H1 (cell line): ENCODE results near the gene BRD4. TPM values are rescaled to one million over a fixed set of nuclear protein-coding genes. Genes with fewer than 3 reads are reported as not detected.

ENCODE experiments used
- CTCF ChIA-PET: fragments of 300-600 bp; sonication (Branson Sonifier 250); formaldehyde crosslinking; loops from one replicate; lab custom pipeline; 2021; ENCODE audit not compliant: partially characterized antibody; lab: Charles Lee
- POLR2A ChIA-PET: fragments of 300-600 bp; sonication (Branson Sonifier 250); formaldehyde crosslinking; loops from one replicate; lab custom pipeline; 2021; ENCODE audit warnings: inconsistent platforms; ENCODE audit not compliant: partially characterized antibody; lab: Charles Lee
- DNase-seq, 2 experiments: peaks; one replicate each; pipeline versions ENCODE4 v3.0.0 to v3.0.0-alpha.2; 2010 to 2022; ENCODE audit warnings: low spot score in 2 of 2, low read depth in 1 of 2, mixed read lengths in 1 of 2
- FAIRE-seq: peaks from 2 replicates; lab custom pipeline; 2011; peaks lifted over from hg19 to GRCh38; lab: Jason Lieb, UNC
- H2AFZ ChIP-seq: 2 replicates; pipeline ENCODE4 v1.8.1; 2012; ENCODE audit warnings: low read length, inconsistent platforms
- H2AK5ac ChIP-seq: 2 replicates; pipeline ENCODE4 v1.6.1; 2013; ENCODE audit warnings: low read depth, low read length
- H2BK120ac ChIP-seq: replicated peaks from 2 replicates; pipeline ENCODE3; 2013; ENCODE audit warnings: low read depth, low read length, inconsistent platforms
- H2BK12ac ChIP-seq: 2 replicates; pipeline ENCODE4 v1.6.1; 2013; ENCODE audit warnings: low read depth, low read length
- H2BK15ac ChIP-seq: 2 replicates; pipeline ENCODE4 v1.6.1; 2013; ENCODE audit warnings: low read length
- H2BK20ac ChIP-seq: 2 replicates; pipeline ENCODE4 v1.6.1; 2013; ENCODE audit warnings: low read length
- H2BK5ac ChIP-seq: 2 replicates; pipeline ENCODE4 v1.6.1; 2013; ENCODE audit warnings: low read depth, low read length
- H3K14ac ChIP-seq: 2 replicates; pipeline ENCODE4 v1.6.1; 2013; ENCODE audit warnings: inconsistent platforms; ENCODE audit not compliant: insufficient read length
- H3K18ac ChIP-seq: 2 replicates; pipeline ENCODE4 v1.6.1; 2013; ENCODE audit warnings: low read length; ENCODE audit errors: extremely low read depth
- H3K23ac ChIP-seq: 2 replicates; pipeline ENCODE4 v1.6.1; 2013; ENCODE audit warnings: inconsistent platforms; ENCODE audit not compliant: insufficient read length
- H3K23me2 ChIP-seq: 2 replicates; pipeline ENCODE4 v1.6.1; 2013; ENCODE audit warnings: low read depth, low read length
- H3K27ac ChIP-seq: 2 replicates; pipeline ENCODE4 v1.6.1; 2011; ENCODE audit warnings: low read depth, low read length, inconsistent platforms
- H3K27me3 ChIP-seq, 4 experiments: replicated peaks in 1 of 4; 1 replicate in 1 of 4; 2 replicates in 3 of 4; pipeline versions ENCODE4 v1.6.1 to v1.8.1; 2011 to 2013; ENCODE audit warnings: low read length in 3 of 4, mild to moderate bottlenecking in 3 of 4, inconsistent platforms in 2 of 4, mixed read lengths in 2 of 4, moderate library complexity in 1 of 4; ENCODE audit not compliant: control insufficient read depth in 3 of 4, insufficient read depth in 3 of 4; ENCODE audit errors: extremely low read depth in 1 of 4
- H3K36me3 ChIP-seq, 4 experiments: 2 replicates each; pipeline versions ENCODE4 v1.6.1 to v1.8.1; 2011 to 2013; ENCODE audit warnings: mild to moderate bottlenecking in 4 of 4, low read length in 3 of 4, moderate library complexity in 2 of 4, control low read depth in 1 of 4, inconsistent platforms in 1 of 4; ENCODE audit not compliant: insufficient read depth in 4 of 4, control insufficient read depth in 2 of 4
- H3K4ac ChIP-seq: replicated peaks from 2 replicates; pipeline ENCODE3; 2013; ENCODE audit warnings: low read length, low read depth, mixed read lengths, inconsistent platforms; ENCODE audit not compliant: insufficient read length
- H3K4me1 ChIP-seq, 4 experiments: replicated peaks in 1 of 4; 1 replicate in 1 of 4; 2 replicates in 3 of 4; pipeline versions ENCODE4 v1.6.1 to v1.8.1; 2011 to 2013; ENCODE audit warnings: low read length in 3 of 4, inconsistent platforms in 2 of 4, mixed read lengths in 1 of 4; ENCODE audit not compliant: insufficient read depth in 4 of 4, control insufficient read depth in 3 of 4
- H3K4me2 ChIP-seq, 2 experiments: 2 replicates each; pipeline versions ENCODE4 v1.6.1 to v1.8.1; 2011 to 2013; ENCODE audit warnings: low read depth in 2 of 2, low read length in 2 of 2, control low read depth in 1 of 2, inconsistent platforms in 1 of 2, mild to moderate bottlenecking in 1 of 2; ENCODE audit not compliant: insufficient read depth in 1 of 2
- H3K4me3 ChIP-seq, 4 experiments: fragments of 200-600, 300-600 bp in 1 of 4; sonication (generic), shearing (Covaris generic), sonication (Bioruptor Twin) in 1 of 4; 2 replicates each; pipeline versions ENCODE4 v1.5.1 to v1.8.1; 2011 to 2016; ENCODE audit warnings: low read length in 4 of 4, low read depth in 3 of 4, control low read depth in 2 of 4, inconsistent platforms in 2 of 4, mild to moderate bottlenecking in 2 of 4, mixed read lengths in 1 of 4, moderate library complexity in 1 of 4; ENCODE audit not compliant: insufficient read depth in 2 of 4; ENCODE audit errors: extremely low read depth in 1 of 4
- H3K56ac ChIP-seq: replicated peaks from 2 replicates; pipeline ENCODE3; 2013; ENCODE audit warnings: low read depth, mild to moderate bottlenecking, mixed read lengths, low read length, inconsistent platforms; ENCODE audit not compliant: insufficient read length
- H3K79me1 ChIP-seq: 2 replicates; pipeline ENCODE4 v1.6.1; 2013; ENCODE audit warnings: low read depth, low read length, control low read depth
- H3K79me2 ChIP-seq, 2 experiments: 2 replicates each; pipeline versions ENCODE4 v1.6.1 to v1.8.1; 2012 to 2013; ENCODE audit warnings: low read length in 2 of 2, mild to moderate bottlenecking in 2 of 2, inconsistent platforms in 1 of 2; ENCODE audit not compliant: insufficient read depth in 2 of 2, control insufficient read depth in 1 of 2
- H3K9ac ChIP-seq, 4 experiments: replicated peaks in 1 of 4; 1 replicate in 1 of 4; 2 replicates in 3 of 4; pipeline versions ENCODE4 v1.6.1 to v1.8.1; 2011 to 2013; ENCODE audit warnings: low read depth in 3 of 4, low read length in 3 of 4, control low read depth in 2 of 4, mild to moderate bottlenecking in 2 of 4, moderate library complexity in 2 of 4, inconsistent platforms in 1 of 4; ENCODE audit errors: extremely low read depth in 1 of 4
- H3K9me3 ChIP-seq, 2 experiments: 2 replicates each; pipeline versions ENCODE4 v1.6.1 to v1.8.1; 2012 to 2013; ENCODE audit warnings: mild to moderate bottlenecking in 2 of 2, moderate library complexity in 2 of 2, control low read depth in 1 of 2, inconsistent platforms in 1 of 2, low read depth in 1 of 2, low read length in 1 of 2, mixed read lengths in 1 of 2; ENCODE audit not compliant: insufficient read depth in 2 of 2
- H4K20me1 ChIP-seq, 2 experiments: replicated peaks in 1 of 2; 2 replicates each; pipeline versions ENCODE3 to v1.8.1; 2011 to 2013; ENCODE audit warnings: inconsistent platforms in 2 of 2, low read length in 2 of 2, mild to moderate bottlenecking in 1 of 2; ENCODE audit not compliant: insufficient read depth in 2 of 2, control insufficient read depth in 1 of 2
- H4K5ac ChIP-seq: 2 replicates; pipeline ENCODE4 v1.6.1; 2013; ENCODE audit warnings: low read length, low read depth, mixed read lengths, inconsistent platforms; ENCODE audit not compliant: insufficient read length
- H4K8ac ChIP-seq: 2 replicates; pipeline ENCODE4 v1.8.0; 2013; ENCODE audit warnings: mild to moderate bottlenecking, moderate library complexity, low read length, inconsistent platforms; ENCODE audit not compliant: insufficient read depth; ENCODE audit errors: extremely low read depth
- H4K91ac ChIP-seq: replicated peaks from 2 replicates; pipeline ENCODE3; 2013; ENCODE audit warnings: low read length, mixed read lengths, inconsistent platforms; ENCODE audit not compliant: insufficient read length
- ATF3 ChIP-seq: IDR thresholded peaks from 2 replicates; pipeline ENCODE4 v1.6.1; 2011; ENCODE audit warnings: low read depth, mild to moderate bottlenecking, low read length; ENCODE audit not compliant: insufficient read depth
- CEBPB ChIP-seq: IDR thresholded peaks from 2 replicates; pipeline ENCODE4 v1.6.1; 2012; ENCODE audit warnings: low read depth, low read length
- CTBP2 ChIP-seq: IDR thresholded peaks from 2 replicates; pipeline ENCODE4 v1.7.0; 2011; ENCODE audit warnings: borderline replicate concordance, mild to moderate bottlenecking, moderate library complexity, mixed read lengths, low read length; ENCODE audit not compliant: insufficient read depth, insufficient read length
- GABPA ChIP-seq: IDR thresholded peaks from 2 replicates; pipeline ENCODE4 v1.6.1; 2011; ENCODE audit warnings: mild to moderate bottlenecking, low read length, moderate library complexity, borderline replicate concordance; ENCODE audit not compliant: insufficient read depth
- NRF1 ChIP-seq: IDR thresholded peaks from 2 replicates; pipeline ENCODE4 v1.6.1; 2011; ENCODE audit warnings: mild to moderate bottlenecking, low read depth, low read length, improper control_type of control experiment
- RBBP5 ChIP-seq: IDR thresholded peaks from 2 replicates; pipeline ENCODE4 v1.7.1; 2012; ENCODE audit warnings: low read depth, mild to moderate bottlenecking, inconsistent platforms, low read length, moderate library complexity, borderline replicate concordance
- SAP30 ChIP-seq: fragments of 300-600 bp; sonication (generic); IDR thresholded peaks from 2 replicates; pipeline ENCODE4 v1.7.1; 2012; ENCODE audit warnings: low read length, moderate library complexity, mild to moderate bottlenecking, inconsistent platforms; ENCODE audit not compliant: insufficient read depth, insufficient replicate concordance
- SIN3A ChIP-seq, 2 experiments: IDR thresholded peaks in 1 of 2; conservative IDR thresholded peaks in 1 of 2; 2 replicates each; pipeline ENCODE4 v1.6.1; 2011 to 2012; ENCODE audit warnings: low read length in 2 of 2, improper control_type of control experiment in 1 of 2, low read depth in 1 of 2, mild to moderate bottlenecking in 1 of 2
- TCF12 ChIP-seq: IDR thresholded peaks from 2 replicates; pipeline ENCODE4 v1.6.1; 2011; ENCODE audit warnings: low read depth, mild to moderate bottlenecking, low read length
- WGBS, 2 experiments: shearing (Covaris generic) in 1 of 2; methylation state at CpG; one replicate each; pipeline versions ENCODE4 v1.1.6 to v1.1.7; 2013 to 2015; ENCODE audit warnings: low lambda C conversion rate in 2 of 2, mixed read lengths in 2 of 2, inconsistent platforms in 1 of 2, low coverage in 1 of 2, missing lambda C conversion rate in 1 of 2; ENCODE audit not compliant: insufficient replicate concordance in 2 of 2, insufficient coverage in 1 of 2, insufficient read length in 1 of 2; ENCODE audit errors: extremely low coverage in 1 of 2, missing lambda C conversion rate in 1 of 2; 5-methylcytosine and 5-hydroxymethylcytosine counted together
- polyA plus RNA-seq, 7 experiments: library from polyadenylated mRNA; depleted of rRNA in 3 of 7; stranded (reverse) in 5 of 7; unstranded in 2 of 7; fragments of >200 nt in 5 of 7; fragments of 200-250 nt in 2 of 7; gene quantifications; 1 replicate in 5 of 7; 2 replicates in 1 of 7; 4 replicates in 1 of 7; pipeline versions ENCODE4 v1.2.1 to v1.2.3, GENCODE V29; 2011 to 2013; ENCODE audit warnings: missing spikeins in 2 of 7, mixed read lengths in 2 of 7
- total RNA-seq: library from RNA; stranded (reverse); fragmentation: NEBNext Ultra II Directional; extraction: Animal tissue kit (Norgen Biotek cat#: 25700); gene quantifications from 2 replicates; pipeline ENCODE4 v1.2.1, GENCODE V29; 2021

The BRD4 gene
- total and polyA plus RNA-seq, 2 of the 8 experiments (the other 6 are each of a cell fraction or from before 2014, with no cell fraction given), result 14.1 to 146 TPM

GRCh38 chr19:15201374-15202023 lies 130.8 kb downstream of the BRD4 start:
- peak overlapping the region; percentile 46 for H3K56ac ChIP-seq
- H3K27ac ChIP-seq, result no peak overlapping the region
- no peaks in the 10 kb centered on the region for H3K9me3 ChIP-seq
- peaks cover 0 to 21% (median 5%) of the 10 kb centered on the region in 4 experiments; a peak in 4 of 8 replicates for H3K36me3 ChIP-seq
- H3K23ac ChIP-seq, result no peak overlapping the region
- 0 out of 2 replicates have a peak overlapping the region, but pooled peaks have one; percentile 24 for H2AK5ac ChIP-seq
- H2AFZ ChIP-seq, result 0 out of 2 replicates have a peak overlapping the region, but pooled peaks have one; percentile 40
- H3K23me2 ChIP-seq, result peaks cover 8% of the 10 kb centered on the region
- H4K20me1 ChIP-seq, result peaks cover 4 to 18% of the 10 kb centered on the region in 2 experiments
- H4K91ac ChIP-seq, result peak overlapping the region; percentile 40
- H2BK15ac ChIP-seq, result no peak overlapping the region
- peaks cover 0 to 2% (median 0%) of the 10 kb centered on the region in 4 experiments; a peak in 1 of 7 replicates for H3K27me3 ChIP-seq
- H4K8ac ChIP-seq, result no peak overlapping the region
- ChIA-PET CTCF (interaction anchor here (0.7 to 2.6 kb wide), 5 partner anchors 12 to 255 kb away, joined by 3 to 9 read pairs (median 5); partner anchors contain the start of gene EPHX3), POLR2A (interaction anchor here (0.6 to 7.1 kb wide), 8 partner anchors 8 to 178 kb away, joined by 3 to 36 read pairs (median 4); partner anchors contain the start of gene AKAP8)
- no peak for DNase-seq
- H3K18ac ChIP-seq, result no peak overlapping the region; the same call in 1 of the 2 replicates
- H4K5ac ChIP-seq, result peak overlapping the region; percentile 67
- 91% methylated on average over 16 of the region's 18 CpGs; no CpG with 5 or more reads in 1 of the 2 experiments for WGBS, 2 experiments
- no peak for FAIRE-seq
- H3K14ac ChIP-seq, result no peak overlapping the region
- no peak overlapping the region for H3K9ac ChIP-seq
- peak overlapping the region; percentile 61; the same call in 1 of the 2 replicates for H2BK20ac ChIP-seq
- no peak overlapping the region for H2BK12ac ChIP-seq
- no peak overlapping the region for H2BK120ac ChIP-seq
- H3K4me1 ChIP-seq, result peaks cover 0 to 11% (median 8%) of the 10 kb centered on the region in 4 experiments
- H3K4ac ChIP-seq, result no peak overlapping the region
- no peak overlapping the region for H2BK5ac ChIP-seq
- H3K79me1 ChIP-seq, result peaks cover 11% of the 10 kb centered on the region
- peaks cover 4 to 19% of the 10 kb centered on the region in 2 experiments; a peak in 3 of 4 replicates for H3K79me2 ChIP-seq
- H3K4me2 ChIP-seq, result peak overlapping the region; percentile 42 to 60; a peak in 3 of 4 replicates
- H3K4me3 ChIP-seq, result peak overlapping the region; percentile 33 to 81 (median 50); a peak in 7 of 8 replicates
- TF ChIP-seq CTBP2 (no peak), ATF3 (no peak), TCF12 (no peak), GABPA (no peak), RBBP5 (no peak), SAP30 (no peak), NRF1 (no peak), SIN3A (conservative IDR thresholded peaks at IDR 0.05 in 1 of 2, IDR thresholded peaks at IDR 0.05 in 1 of 2; ENCODE audit: low read depth in 1 of 2, low read length in 2 of 2) (no peak), CEBPB (no peak)
